H1 (cell line): ENCODE measurements around the gene POLN. TPM values are rescaled to one million over a fixed set of nuclear protein-coding genes. Genes with fewer than 3 reads are reported as not detected.

Experiments used
- JUND ChIP-seq: IDR thresholded peaks from 2 replicates; pipeline ENCODE4 v1.6.1; 2011; ENCODE audit warnings: mild to moderate bottlenecking, improper control_type of control experiment, low read length
- polyA plus RNA-seq, 7 experiments: library from polyadenylated mRNA; depleted of rRNA in 3 of 7; stranded (reverse) in 5 of 7; unstranded in 2 of 7; fragments of >200 nt in 5 of 7; fragments of 200-250 nt in 2 of 7; gene quantifications; 1 replicate in 5 of 7; 2 replicates in 1 of 7; 4 replicates in 1 of 7; pipeline versions ENCODE4 v1.2.1 to v1.2.3, GENCODE V29; 2011 to 2013; ENCODE audit warnings: missing spikeins in 2 of 7, mixed read lengths in 2 of 7
- total RNA-seq: library from RNA; stranded (reverse); fragmentation: NEBNext Ultra II Directional; extraction: Animal tissue kit (Norgen Biotek cat#: 25700); gene quantifications from 2 replicates; pipeline ENCODE4 v1.2.1, GENCODE V29; 2021
- TF ChIP-seq, protein P1 (sequence below): IDR thresholded peaks from 2 replicates; pipeline ENCODE4 v1.6.1; 2011; ENCODE audit warnings: low read length, improper control_type of control experiment

Gene POLN
- total and polyA plus RNA-seq, 2 of the 8 experiments (the other 6 are each of a cell fraction or from before 2014, with no cell fraction given), result 0.98 to 1.5 TPM

DNA sequence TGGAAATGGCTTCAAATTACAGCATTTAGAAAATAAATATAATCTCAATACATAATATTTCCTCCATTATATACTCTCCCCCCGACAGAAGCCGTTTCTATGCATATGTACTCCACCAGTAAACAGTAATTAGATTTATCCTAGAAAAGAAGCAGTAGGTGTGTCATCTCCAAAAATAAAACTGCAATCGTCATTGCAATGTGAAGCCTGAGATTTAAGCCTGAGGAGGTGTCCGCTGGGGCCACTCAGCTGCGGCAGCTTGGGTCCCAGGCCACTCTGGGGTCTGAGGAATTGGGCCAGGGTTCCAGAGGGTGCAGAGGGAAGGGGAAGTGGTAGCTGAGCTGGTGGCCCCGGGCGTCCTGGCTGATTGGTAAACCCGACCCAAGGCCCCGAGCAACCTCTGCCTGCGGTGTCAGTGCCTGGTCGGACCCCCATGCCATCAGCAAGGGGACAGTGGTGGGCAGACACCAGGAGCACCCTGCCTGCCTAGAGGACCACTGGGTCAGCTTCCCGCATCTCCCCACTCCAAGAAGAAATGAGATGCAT lies 27.8 kb upstream of the POLN start (continued):
- TF ChIP-seq, protein P1, sequence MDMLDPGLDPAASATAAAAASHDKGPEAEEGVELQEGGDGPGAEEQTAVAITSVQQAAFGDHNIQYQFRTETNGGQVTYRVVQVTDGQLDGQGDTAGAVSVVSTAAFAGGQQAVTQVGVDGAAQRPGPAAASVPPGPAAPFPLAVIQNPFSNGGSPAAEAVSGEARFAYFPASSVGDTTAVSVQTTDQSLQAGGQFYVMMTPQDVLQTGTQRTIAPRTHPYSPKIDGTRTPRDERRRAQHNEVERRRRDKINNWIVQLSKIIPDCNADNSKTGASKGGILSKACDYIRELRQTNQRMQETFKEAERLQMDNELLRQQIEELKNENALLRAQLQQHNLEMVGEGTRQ, result no peak
- TF ChIP-seq JUND, result no peak
- TF ChIP-seq, all 59 proteins: peak for 0
